ENCODE measurements around the gene NUP85.
"Not testable (repeated sequence)": the region's sequence is repeated elsewhere in the genome, so short reads cannot be mapped to it uniquely, and the experiment has no call there.

NUP85 gene

DNA sequence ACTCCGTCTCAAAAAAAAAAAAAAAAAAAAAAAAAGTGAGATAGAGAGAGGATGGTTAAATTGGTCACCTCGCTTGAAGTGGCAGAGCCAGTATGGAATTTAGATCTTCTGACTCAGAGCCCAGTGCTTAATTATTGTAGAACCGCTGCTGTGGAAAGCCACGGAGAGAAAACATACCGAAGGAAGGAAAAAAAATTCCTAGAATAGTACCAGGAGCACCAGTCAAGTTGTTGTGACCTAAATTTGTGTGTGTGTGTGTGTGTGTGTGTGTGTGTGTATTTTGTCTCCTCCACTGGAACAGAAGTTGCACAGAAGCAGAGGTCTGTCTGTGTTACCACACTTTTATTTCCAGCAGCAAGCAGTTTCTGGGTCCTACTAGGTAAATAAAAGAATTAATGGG, 10.6 kb upstream of the NUP85 start:
- no peak for DNase-seq (ENCODE audit: extremely low read depth in 1 of 2, low read depth in 1 of 2)

DNA sequence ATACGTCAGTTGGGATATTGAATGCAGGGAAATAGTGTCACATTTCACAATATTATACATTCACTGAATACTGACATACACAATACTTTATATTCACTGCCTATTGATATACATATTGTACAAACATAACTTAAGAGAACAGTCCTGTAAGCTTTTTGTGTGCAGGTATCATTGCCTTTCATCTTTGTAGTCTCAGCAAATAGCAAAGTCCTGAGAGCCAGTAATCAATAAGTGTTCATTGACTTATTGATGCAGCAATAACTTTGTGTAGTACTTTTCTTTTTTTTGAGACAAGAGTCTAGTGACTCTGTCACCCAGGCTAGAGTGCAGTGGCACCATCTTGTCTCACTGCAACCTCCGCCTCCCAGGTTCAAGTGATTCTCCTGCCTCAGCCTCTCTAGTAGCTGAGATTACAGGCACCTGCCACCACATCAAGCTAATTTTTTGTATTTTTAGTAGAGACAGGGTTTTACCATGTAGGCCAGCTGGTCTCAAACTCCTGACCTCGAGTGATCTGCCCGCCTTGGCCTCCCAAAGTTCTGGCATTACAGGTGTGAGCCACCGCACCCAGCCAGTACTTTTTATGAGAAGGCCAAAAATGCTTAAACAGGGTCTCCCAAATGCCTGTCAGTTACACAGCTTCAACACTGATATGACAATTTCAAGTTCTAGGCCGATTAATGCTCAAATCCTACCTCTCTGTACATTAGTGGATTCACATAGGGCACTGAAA, 5.4 kb upstream of the NUP85 start:
- DNase-seq (ENCODE audit: extremely low read depth in 1 of 2, low read depth in 1 of 2) = no peak

DNA sequence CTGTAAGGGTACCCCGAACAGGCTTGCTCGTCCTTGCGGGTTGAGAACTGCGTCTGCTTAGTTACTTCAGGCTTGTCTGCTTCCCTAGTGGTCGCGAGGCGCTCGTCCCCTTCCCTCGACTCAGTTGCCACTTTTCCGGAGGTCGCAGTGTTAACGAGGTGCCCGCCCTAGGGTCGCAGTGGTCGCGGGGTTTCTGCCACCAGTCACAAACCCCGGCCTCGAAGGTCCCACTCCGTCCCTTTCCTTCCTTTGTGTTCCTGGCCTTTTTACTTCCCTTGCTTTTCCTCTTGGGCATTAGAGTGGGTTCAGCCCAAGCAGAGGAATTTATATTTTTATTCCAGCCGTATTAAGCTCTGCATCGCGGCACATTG, 299 bp downstream of the NUP85 start:
- DNase-seq (ENCODE audit: extremely low read depth in 1 of 2, low read depth in 1 of 2) = no peak

DNA sequence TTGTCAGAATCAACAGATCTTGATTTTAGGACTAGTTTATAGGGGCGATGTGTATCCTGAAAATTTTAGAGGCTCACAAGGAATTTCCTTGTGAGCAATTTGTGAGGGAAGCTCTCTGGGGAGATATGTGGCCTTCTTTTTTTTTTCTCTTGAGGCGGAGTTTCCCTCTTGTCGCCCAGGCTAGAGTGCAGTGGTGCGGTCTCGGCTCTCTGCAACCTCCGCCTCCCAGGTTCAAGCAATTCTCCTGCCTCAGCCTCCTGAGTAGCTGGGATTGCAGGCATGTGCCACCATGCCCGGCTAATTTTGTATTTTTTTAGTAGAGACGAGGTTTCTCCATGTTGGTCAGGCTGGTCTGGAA, 1.6 kb downstream of the NUP85 start:
- not testable (repeated sequence) for DNase-seq (ENCODE audit: extremely low read depth in 1 of 2, low read depth in 1 of 2)

DNA sequence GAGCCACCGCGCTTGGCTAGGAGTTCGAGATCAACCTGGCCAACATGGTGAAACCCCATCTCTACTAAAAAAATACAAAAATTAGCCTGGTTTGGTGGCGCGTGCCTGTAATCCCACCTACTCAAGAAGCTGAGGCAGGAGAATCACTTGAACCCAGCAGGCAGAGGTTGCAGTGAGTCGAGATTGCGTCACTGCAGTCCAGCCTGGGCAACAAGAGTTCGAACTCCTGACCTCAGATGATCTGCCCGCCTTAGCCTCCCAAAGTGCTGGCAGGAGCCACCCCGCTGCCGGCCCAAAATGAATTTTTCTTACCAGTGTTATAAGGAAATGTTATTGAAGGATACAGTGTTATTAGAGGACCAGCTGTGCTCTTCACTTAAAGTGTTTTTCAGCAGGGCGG, 2.3 kb downstream of the NUP85 start:
- no peak for DNase-seq (ENCODE audit: extremely low read depth in 1 of 2, low read depth in 1 of 2)

DNA sequence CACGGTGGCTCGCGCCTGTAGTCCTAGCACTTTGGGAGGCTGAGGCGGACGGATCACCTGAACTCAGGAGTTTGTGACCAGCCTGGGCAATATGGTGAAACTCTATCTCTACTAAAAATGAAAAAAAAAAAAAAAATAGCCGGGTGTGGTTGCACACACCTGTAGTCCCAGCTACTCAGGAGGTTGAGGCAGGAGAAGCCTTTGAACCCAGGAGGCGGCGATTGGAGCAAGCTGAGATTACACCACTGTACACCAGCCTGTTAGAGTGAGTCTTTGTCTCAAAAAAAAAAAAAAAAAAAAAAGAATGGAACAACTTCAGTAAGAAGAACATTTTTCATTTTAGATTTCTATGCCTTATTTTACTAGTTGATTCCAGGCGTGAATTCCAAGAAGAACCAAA, 2.7 kb downstream of the NUP85 start:
- DNase-seq (ENCODE audit: extremely low read depth in 1 of 2, low read depth in 1 of 2) = no peak

DNA sequence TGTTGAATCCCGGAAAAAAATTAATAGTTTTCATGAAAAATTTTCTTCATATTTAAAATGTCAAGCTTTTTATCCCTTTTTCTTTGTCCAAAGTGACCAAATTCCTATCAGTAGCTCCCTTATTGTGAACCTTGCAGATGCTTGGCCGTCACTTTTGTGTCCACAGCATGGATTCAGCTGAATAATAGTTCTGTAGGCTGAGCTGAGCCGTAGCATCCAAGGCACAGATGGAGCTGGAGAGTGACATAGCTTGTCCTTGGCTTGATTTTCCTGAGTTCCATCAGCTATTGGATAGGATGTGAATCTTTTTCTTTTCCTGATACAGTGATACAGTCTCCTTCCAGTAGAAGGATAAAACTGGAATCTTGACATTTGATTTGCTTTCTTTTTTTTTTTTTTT, 3.6 kb downstream of the NUP85 start:
- no peak for DNase-seq (ENCODE audit: extremely low read depth in 1 of 2, low read depth in 1 of 2)

DNA sequence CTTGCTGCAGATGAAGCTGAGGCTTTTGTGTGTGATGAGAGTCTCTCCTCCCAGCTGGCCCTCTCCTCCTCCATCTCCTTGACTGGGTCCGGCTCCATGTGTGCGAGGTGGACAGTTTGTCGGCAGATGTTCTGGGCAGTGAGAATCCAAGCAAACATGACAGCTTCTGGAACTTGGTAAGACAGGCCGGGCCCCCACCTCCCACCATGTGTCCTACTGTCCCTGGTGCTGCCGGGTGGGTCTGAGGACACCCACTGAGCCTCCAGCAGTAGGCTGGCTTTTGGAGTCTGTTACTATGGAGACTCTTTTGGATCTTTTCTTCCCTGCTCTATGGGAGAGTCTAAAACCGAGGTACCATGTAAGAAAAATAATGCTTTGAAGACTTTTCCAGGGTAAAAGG, 12.7 kb downstream of the NUP85 start:
- DNase-seq (ENCODE audit: extremely low read depth in 1 of 2, low read depth in 1 of 2) = no peak

DNA sequence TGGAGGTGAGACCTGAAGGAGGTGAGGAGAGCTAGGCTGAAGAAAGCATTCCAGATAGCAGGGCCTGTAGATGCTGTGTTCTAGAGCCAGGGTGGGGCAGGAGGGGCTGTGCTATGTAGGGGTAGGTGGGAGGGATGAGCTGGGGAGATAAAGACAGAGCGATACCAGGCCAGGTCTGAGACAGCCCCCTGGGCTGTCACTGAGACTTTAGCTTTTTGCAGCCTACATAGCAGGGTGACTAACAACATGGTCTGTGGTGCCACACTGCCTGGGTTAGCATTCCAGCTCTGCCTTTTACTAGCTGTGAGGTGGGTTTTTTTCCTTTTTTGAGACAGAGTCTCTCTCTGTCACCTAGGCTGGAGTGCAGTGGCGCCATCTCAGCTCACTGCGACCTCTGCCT, 14.3 kb downstream of the NUP85 start:
- no peak for DNase-seq (ENCODE audit: extremely low read depth in 1 of 2, low read depth in 1 of 2)

DNA sequence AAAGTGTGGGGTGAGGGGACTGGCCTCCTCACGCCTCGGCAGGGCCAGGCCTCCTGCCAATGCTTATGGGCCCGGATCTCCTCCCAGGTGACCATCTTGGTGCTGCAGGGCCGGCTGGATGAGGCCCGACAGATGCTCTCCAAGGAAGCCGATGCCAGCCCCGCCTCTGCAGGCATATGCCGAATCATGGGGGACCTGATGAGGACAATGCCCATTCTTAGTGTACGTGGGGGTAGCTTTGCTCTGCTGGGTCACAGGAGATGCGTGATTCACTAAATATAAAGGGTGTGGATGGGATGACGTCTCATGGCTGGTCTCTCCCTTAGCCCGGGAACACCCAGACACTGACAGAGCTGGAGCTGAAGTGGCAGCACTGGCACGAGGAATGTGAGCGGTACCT, 19.5 kb downstream of the NUP85 start:
- no peak for DNase-seq (ENCODE audit: extremely low read depth in 1 of 2, low read depth in 1 of 2)

DNA sequence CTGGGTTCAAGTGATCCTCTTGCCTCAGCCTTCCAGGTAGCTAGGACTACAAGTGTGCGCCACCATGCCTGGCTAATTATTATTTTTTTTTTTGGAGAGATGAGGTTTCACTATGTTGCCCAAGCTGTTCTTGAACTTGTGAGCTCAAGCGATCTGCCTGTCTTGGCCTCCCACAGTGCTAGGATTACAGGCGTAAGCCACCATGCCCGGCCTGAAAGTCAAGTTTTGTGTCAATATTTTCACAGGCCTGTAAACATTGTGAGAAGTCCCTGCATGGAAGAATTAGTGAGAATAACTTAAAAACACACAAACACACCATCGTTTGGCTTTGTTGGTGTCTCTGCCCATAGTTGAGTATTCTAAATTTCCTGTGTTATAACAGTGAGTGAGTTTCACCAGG, 22.2 kb downstream of the NUP85 start:
- no peak for DNase-seq (ENCODE audit: extremely low read depth in 1 of 2, low read depth in 1 of 2)

DNA sequence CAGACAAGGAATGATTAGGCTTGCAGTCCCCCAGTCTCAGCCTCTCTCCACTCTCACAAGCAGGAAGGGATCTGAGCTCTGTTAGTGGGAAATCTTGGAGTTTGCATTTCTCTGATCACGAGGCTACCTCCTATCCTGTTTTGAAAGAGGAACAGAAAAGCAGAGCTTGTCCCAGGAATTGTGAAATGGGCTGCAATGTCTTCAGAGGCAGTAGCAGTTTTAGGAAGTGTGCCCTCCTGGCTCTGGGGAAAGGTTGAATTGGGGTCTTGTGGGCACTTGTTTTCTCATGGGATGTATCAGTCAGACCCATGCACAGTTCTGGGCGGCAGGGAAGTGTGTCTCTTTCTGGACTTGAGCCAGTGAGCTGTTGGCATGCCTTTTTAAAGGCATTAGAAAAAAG, 22.8 kb downstream of the NUP85 start:
- DNase-seq (ENCODE audit: extremely low read depth in 1 of 2, low read depth in 1 of 2) = no peak

DNA sequence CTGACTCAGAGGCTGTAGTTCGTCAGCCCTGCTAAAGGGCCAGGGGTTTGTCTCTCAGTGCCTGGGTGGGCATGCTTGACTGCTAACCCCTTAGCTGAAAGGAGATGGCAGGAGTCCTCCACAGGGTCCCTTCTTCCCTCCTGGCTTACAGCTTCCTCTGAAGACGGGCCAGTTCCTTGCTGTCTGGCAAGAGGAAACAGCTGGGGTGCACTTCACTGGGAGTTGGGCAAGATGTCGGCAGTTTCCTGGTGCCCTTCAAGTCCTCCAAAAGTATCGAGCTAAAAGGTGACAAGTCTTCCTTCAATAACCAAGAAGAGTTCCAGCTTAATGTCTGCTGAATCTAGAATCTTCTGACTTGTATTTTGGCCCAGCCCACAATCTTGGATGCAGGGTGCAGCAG, 23.4 kb downstream of the NUP85 start:
- DNase-seq (ENCODE audit: extremely low read depth in 1 of 2, low read depth in 1 of 2) = no peak

DNA sequence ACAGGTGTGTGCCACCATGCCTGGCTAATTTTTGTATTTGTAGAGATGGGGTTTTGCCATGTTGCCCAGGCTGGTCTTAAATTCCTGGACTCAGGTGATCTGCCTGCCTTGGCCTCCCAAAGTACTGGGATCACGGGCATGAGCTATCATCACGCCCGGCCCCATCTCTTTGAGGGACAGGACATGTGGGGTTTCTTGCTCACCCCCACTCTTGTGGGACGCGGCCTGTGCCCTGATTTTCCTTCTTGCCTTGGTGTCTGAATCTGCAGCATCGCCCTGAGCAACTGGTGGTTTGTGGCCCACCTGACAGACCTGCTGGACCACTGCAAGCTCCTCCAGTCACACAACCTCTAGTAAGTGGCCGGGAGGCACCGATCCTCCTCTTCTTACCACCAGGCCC, 25.6 kb downstream of the NUP85 start:
- no peak for DNase-seq (ENCODE audit: extremely low read depth in 1 of 2, low read depth in 1 of 2)

DNA sequence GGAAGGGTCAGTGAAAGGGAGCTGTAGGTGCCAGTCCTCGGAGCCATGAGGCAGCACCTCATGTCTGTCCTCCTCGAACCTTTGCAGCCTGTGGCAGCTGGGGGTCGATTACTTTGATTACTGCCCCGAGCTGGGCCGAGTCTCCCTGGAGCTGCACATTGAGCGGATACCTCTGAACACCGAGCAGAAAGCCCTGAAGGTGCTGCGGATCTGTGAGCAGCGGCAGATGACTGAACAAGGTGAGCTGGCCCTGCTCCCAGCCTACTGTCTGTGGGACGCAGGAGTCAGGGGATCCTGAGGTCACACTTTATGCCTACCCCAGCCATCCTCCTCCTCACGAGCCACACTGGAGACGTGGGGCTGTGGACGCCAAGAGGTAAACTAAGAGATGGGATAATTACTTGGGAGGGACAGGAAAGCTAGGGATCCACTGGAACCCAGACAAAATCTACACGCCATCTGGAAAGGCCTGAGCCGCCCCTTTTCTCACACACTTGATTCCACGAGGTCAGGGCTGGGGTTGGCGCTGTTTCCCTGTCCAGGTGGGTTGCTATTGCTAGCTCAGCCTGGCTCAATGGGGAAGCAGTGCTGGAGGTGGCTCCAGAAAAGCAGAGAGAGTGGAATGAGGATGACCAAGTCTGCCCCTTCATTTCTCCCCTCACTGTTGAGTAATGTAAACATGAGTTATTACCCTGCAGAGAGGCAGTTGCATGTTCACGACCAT, 26.4 kb downstream of the NUP85 start:
- DNase-seq (ENCODE audit: extremely low read depth in 1 of 2, low read depth in 1 of 2) = no peak

DNA sequence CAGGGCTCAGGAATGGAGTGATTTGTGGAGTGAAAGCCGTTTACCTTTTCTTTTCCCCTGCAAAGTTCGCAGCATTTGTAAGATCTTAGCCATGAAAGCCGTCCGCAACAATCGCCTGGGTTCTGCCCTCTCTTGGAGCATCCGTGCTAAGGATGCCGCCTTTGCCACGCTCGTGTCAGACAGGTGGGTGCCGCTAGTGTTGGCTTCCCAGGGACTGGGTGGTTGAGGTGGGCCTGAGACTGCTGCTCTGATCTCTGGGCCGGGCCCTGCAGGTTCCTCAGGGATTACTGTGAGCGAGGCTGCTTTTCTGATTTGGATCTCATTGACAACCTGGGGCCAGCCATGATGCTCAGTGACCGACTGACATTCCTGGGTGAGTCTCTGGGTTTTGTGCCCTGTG, 27.3 kb downstream of the NUP85 start:
- DNase-seq (ENCODE audit: extremely low read depth in 1 of 2, low read depth in 1 of 2) = no peak

DNA sequence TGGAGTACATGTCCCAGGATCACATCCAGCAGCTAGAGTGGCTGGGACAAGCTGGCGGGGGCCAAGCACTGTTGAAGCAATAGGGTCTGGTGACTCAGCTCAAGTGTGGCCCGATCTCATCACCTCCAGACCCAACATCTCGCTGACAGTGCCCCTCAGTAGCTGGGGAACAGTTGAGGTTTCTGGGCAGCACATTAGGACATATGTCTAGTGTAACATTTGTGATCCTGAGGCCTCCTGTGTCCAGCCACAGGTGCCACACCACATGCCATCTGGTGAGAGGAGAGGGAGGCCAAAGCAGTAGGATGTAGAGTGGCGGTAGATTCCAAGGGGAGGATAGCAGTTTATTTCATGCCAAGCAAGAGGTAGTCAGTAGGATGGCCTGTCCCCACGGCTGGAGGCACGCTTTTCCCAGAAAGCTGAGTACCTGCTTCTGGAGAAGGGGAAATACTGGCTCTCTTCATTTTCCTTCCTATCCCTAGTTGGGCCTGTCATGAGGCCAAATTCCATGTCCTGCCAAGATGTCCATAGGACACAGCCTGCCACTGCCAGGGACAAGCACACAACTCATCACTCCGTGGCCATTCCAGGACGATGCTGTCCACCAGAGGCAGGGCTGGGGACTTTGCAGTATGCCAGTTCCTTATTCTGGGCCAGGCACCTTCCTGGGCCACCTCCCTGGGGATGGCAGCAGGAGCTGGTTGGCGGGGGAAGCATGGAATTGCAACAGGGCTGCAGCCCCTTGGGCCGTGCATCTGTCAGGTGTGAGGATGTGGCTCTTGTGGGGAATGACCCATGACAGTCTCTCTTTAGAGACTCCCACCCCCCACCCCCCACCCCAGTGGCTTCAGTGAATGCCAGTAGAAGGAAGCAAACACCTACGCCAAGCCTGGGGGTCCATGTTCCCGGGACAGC, 31.9 kb downstream of the NUP85 start:
- DNase-seq (ENCODE audit: extremely low read depth in 1 of 2, low read depth in 1 of 2) = no peak

DNA sequence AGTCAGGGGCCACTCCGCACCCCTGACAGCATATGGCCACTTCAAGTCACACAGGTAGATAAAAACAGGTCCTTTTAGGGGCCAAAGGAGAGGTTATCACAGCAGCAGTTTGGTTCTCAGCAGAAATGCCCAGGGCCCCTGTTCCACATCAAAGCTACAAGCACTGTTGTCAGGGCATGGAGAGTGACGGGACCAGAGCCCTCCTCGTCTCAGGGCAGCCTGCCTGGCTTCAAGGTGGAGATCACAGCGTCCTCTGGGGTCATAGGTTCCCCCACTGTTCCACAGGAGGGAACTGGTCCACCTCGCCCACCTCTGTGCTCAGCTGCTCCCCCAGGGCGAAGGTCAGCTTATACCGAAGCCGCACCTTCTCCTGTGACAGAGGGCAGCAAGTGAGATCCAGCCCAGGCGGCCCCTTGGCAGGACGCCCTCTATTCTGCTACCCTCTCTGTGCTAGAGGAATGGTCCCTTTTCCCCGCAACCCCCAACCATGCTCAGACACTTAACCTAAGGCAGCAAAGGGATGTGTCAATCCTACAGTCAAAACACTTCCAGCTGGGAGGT, 32.6 kb downstream of the NUP85 start:
- DNase-seq (ENCODE audit: extremely low read depth in 1 of 2, low read depth in 1 of 2) = no peak

DNA sequence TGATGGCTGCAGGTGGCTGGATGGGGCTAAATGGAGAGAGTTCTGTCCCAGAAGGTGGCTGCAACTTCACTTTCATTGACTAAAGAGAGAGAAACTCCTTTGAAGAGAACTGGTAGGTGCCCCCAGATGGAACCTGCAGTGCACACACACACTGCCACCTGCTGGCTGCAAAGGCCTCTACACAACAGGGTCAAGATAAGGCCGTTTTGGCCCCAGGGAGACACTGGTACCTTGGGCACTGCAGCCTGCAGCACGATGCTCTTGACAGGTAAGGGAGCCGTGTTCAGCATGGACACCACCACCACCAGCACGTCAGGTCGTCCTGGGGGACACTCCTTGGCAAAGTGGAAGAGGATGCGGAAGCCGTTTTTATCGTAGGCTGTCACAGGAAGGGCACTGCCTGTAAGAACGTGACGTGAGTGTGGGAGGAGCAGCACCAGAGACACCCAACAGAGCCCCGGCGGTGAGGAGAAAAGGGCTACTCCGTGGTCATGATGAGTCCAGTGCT, 33.3 kb downstream of the NUP85 start:
- DNase-seq (ENCODE audit: extremely low read depth in 1 of 2, low read depth in 1 of 2) = peak in 1 of 2 donors; percentile 43

DNA sequence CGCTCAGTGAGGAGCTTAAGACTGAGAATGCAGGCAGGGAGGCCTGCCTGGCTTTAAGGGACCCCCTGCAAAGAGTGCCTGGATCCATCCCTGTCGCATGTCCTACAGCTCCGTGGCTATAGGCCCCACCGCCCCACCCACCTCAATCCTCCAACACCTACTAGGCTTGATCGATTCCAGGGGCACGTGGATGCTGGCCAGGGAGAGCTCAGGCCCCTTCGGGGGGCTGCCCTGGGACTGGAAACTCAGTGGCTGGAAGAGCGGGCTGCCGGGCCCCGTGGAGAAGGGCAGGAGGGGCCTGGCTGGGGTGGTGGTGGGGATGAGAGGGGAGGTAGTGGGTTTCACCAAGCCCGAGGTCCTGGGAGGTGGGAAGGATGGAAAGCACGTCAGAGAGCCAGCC, 33.7 kb downstream of the NUP85 start:
- DNase-seq (ENCODE audit: extremely low read depth in 1 of 2, low read depth in 1 of 2) = no peak

DNA sequence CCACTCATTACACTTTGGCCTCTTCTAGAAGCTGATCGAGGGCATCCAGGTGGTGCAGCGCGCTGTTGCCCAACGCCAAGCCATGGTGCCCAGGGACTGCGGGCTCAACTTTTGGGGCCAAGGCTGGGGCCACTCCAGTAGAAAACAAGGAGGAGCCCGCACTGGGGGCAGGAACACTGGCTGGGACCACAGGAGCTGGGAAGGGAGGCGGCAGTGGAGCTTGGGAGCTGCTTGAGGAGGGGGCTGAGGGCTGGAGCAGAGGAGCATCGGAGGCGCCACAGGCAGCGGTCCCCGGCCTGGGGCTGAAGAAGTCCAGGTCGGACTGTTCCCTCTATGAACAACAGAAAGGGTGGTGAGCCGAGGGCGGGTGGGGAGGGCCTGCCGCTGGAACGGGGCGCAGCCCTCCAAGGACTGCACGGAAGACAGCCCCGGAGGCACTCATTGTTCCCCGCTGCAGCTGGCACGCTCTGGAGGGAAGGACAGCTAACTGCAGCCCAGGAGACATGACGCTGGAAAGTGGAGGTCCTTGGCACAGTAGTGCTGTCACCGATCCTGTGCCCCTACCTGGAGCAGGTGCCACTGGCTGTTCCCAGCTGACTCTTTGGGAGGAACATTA, 34.4 kb downstream of the NUP85 start:
- DNase-seq (ENCODE audit: extremely low read depth in 1 of 2, low read depth in 1 of 2) = no peak
